Neural progenitor cell (in vitro differentiated cells): ENCODE results near the gene DKK2. TPM values are rescaled to one million over a fixed set of nuclear protein-coding genes. Genes with fewer than 3 reads are reported as not detected.

ENCODE experiments used
- DNase-seq: peaks from one replicate; pipeline ENCODE4 v3.0.0-alpha.2; 2016; ENCODE audit warnings: low spot score
- H2AFZ ChIP-seq: fragments of 200-600 bp; sonication (generic); replicated peaks from 2 replicates; pipeline ENCODE4 v1.6.1; 2016; ENCODE audit warnings: antibody characterized with exemption
- H3F3A ChIP-seq: fragments of 200-600 bp; sonication (generic); 2 replicates; pipeline ENCODE4 v1.6.1; 2016; ENCODE audit warnings: antibody characterized with exemption, low read depth
- H3K27ac ChIP-seq: fragments of 200-600 bp; sonication (generic); 2 replicates; pipeline ENCODE4 v1.5.1; 2016; ENCODE audit warnings: mild to moderate bottlenecking
- H3K27me3 ChIP-seq: fragments of 200-600 bp; sonication (generic); 2 replicates; pipeline ENCODE4 v1.6.1; 2016; ENCODE audit warnings: mild to moderate bottlenecking, moderate library complexity
- H3K36me3 ChIP-seq: fragments of 200-600 bp; sonication (generic); 2 replicates; pipeline ENCODE4 v1.5.1; 2016
- H3K4me1 ChIP-seq: fragments of 200-600 bp; sonication (generic); 2 replicates; pipeline ENCODE4 v1.6.1; 2016; ENCODE audit warnings: mixed run types
- H3K4me2 ChIP-seq: fragments of 200-600 bp; sonication (generic); 2 replicates; pipeline ENCODE4 v1.6.1; 2016
- H3K4me3 ChIP-seq: fragments of 200-600 bp; sonication (generic); 2 replicates; pipeline ENCODE4 v1.5.1; 2016
- H3K79me2 ChIP-seq: fragments of 200-600 bp; sonication (generic); 2 replicates; pipeline ENCODE4 v1.6.1; 2016; ENCODE audit warnings: low read depth
- H3K9ac ChIP-seq: fragments of 200-600 bp; sonication (generic); 2 replicates; pipeline ENCODE4 v1.6.1; 2016
- H3K9me3 ChIP-seq: fragments of 200-600 bp; sonication (generic); 2 replicates; pipeline ENCODE4 v1.5.1; 2016; ENCODE audit warnings: low read depth
- H4K20me1 ChIP-seq: fragments of 200-600 bp; sonication (generic); 2 replicates; pipeline ENCODE4 v1.6.1; 2016; ENCODE audit warnings: low read depth
- H3K27ac Mint-ChIP-seq: 3 replicates; pipeline ENCODE4 v1.8.0; 2021; ENCODE audit warnings: mixed read lengths
- H3K27me3 Mint-ChIP-seq: 2 replicates; pipeline ENCODE4 v1.8.0; 2022; ENCODE audit warnings: low read depth, mild to moderate bottlenecking, inconsistent platforms, moderate library complexity, mixed read lengths; ENCODE audit not compliant: insufficient read depth
- H3K36me3 Mint-ChIP-seq: 3 replicates; pipeline ENCODE4 v1.8.0; 2021; ENCODE audit warnings: mixed read lengths
- H3K4me1 Mint-ChIP-seq: 3 replicates; pipeline ENCODE4 v1.8.0; 2021; ENCODE audit warnings: mixed read lengths
- H3K4me3 Mint-ChIP-seq: 3 replicates; pipeline ENCODE4 v1.8.0; 2021; ENCODE audit warnings: mild to moderate bottlenecking, moderate library complexity, mixed read lengths
- H3K9me3 Mint-ChIP-seq: 3 replicates; pipeline ENCODE4 v1.8.0; 2020; ENCODE audit warnings: mixed read lengths
- CTCF ChIP-seq: fragments of 200-600 bp; sonication (generic); IDR thresholded peaks from 2 replicates; pipeline ENCODE4 v1.5.1; 2017; ENCODE audit warnings: antibody characterized with exemption, mild to moderate bottlenecking
- EZH2 ChIP-seq: fragments of 200-600 bp; sonication (generic); IDR thresholded peaks from 2 replicates; pipeline ENCODE4 v1.6.1; 2017; ENCODE audit warnings: antibody characterized with exemption, mild to moderate bottlenecking, moderate library complexity
- EZH2phosphoT487 ChIP-seq: fragments of 200-600 bp; sonication (generic); IDR thresholded peaks from 2 replicates; pipeline ENCODE4 v1.6.1; 2017; ENCODE audit warnings: antibody characterized with exemption
- total RNA-seq: library from RNA; depleted of rRNA; stranded (reverse); fragments of >200 nt; gene quantifications from 2 replicates; pipeline ENCODE4 v1.2.3, GENCODE V29; 2015; ENCODE audit warnings: low replicate concordance

DKK2 gene
- total RNA-seq, 1 donor from 2014 or later: not detected

DNA sequence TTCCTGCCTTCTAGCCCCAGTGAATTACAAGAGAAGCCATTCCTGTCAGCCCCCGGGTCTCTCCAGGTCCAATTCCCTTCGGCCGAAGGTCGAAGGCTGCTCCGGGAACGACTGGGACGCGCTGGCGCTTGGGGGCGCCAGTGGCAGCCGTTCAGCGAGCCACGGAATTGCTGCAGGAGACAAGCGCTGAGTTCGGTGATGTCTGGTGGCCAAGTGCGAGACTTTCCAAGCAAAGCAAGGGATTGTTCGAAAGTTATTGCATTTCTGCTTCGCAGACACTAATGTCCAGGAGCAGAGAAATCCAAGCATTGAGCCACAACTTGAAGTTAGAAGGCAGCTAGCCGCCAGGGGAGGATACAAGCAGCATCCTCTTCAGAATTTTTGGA, 1.1 kb upstream of the DKK2 start:
- no peak overlapping the region for H3K27ac Mint-ChIP-seq
- H4K20me1 ChIP-seq: peaks cover 10% of the 10 kb centered on the region
- peaks cover 3% of the 10 kb centered on the region for H3K4me1 ChIP-seq
- peak overlapping the region; percentile 94 for H3K4me3 Mint-ChIP-seq
- H3K9me3 ChIP-seq: no peaks in the 10 kb centered on the region
- peak overlapping the region; percentile 95 for H3K4me2 ChIP-seq
- H3K27me3 ChIP-seq: peaks cover 74% of the 10 kb centered on the region
- H2AFZ ChIP-seq: peak overlapping the region; percentile 38
- peak; percentile 83 for DNase-seq
- H3K9ac ChIP-seq: no peak overlapping the region
- H3K4me3 ChIP-seq: peak overlapping the region; percentile 51
- no peaks in the 10 kb centered on the region for H3K36me3 ChIP-seq
- H3K79me2 ChIP-seq: no peaks in the 10 kb centered on the region
- H3K4me1 Mint-ChIP-seq: peaks cover 22% of the 10 kb centered on the region
- TF ChIP-seq EZH2 (no peak), EZH2phosphoT487 (no peak), CTCF (peak; percentile 76)
- H3F3A ChIP-seq: peaks cover 6% of the 10 kb centered on the region
- H3K36me3 Mint-ChIP-seq: no peaks in the 10 kb centered on the region
- H3K27ac ChIP-seq: no peak overlapping the region
- H3K27me3 Mint-ChIP-seq: peaks cover 28% of the 10 kb centered on the region
- H3K9me3 Mint-ChIP-seq: no peaks in the 10 kb centered on the region

- Histone ChIP-seq H3K4me1 (peaks cover 3% of the 10 kb centered on the region), H3K36me3 (no peaks in the 10 kb centered on the region), H3K27ac (no peak overlapping the region), H4K20me1 (peaks cover 10% of the 10 kb centered on the region), H2AFZ (peak overlapping the region; percentile 38), H3F3A (peaks cover 6% of the 10 kb centered on the region), H3K4me2 (peak overlapping the region; percentile 95), H3K9me3 (no peaks in the 10 kb centered on the region), H3K9ac (no peak overlapping the region), H3K4me3 (peak overlapping the region; percentile 51), H3K79me2 (no peaks in the 10 kb centered on the region), H3K27me3 (peaks cover 76% of the 10 kb centered on the region)
- no peaks in the 10 kb centered on the region for H3K36me3 Mint-ChIP-seq
- H3K4me3 Mint-ChIP-seq: peak overlapping the region; percentile 94
- no peak for TF ChIP-seq CTCF
- TF ChIP-seq EZH2: peak; percentile 12
- peak; percentile 42 for TF ChIP-seq EZH2phosphoT487
- H3K4me1 Mint-ChIP-seq: peaks cover 22% of the 10 kb centered on the region
- H3K9me3 Mint-ChIP-seq: no peaks in the 10 kb centered on the region
- H3K27me3 Mint-ChIP-seq: peaks cover 28% of the 10 kb centered on the region
- peak; percentile 31 for DNase-seq
- H3K27ac Mint-ChIP-seq: no peak overlapping the region
Measured at GRCh38 chr4:107036584-107037198, 578 bp upstream of the DKK2 start.

DNA sequence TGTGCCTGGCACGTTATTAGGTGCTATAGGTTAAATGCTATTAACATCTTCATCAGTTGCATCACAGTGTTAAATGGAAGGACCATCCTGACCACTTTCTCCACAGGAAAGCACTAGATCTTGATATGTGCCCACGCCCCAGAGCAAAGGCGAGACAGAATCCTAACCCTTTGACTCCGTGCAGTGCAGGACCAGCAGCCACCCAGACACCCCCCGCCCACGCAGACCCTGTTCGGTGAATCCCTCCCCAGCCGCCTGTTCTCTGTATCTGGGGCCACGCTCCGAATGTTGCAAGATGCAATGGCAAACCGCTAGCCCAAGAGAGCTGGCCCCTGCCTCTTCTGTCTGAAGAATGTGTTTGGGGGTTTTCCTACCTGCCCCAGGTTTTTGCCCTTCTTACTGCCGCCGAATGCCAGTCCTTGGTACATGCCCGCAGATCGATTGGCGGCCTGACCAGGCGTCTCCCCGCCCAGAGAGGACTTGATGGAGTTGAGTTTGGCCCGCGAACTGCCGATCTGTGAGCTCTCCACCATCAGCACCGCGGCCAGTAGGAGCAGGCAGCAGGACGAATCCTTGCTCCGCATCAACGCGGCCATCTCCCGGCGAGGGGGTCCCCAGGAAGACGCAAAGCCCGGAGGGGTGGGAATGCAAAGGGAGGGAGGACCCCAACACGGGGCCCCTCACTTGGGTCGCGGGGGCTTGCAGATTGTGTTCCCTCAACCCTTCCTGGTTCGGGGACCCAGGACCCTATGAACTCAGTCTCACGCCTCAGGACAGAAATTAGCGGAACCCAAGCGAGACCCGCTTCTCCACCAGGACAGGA, 906 bp downstream of the DKK2 start:
- Mint-ChIP-seq H3K9me3 (no peaks in the 10 kb centered on the region), H3K36me3 (no peaks in the 10 kb centered on the region), H3K4me1 (peaks cover 22% of the 10 kb centered on the region), H3K27me3 (peaks cover 28% of the 10 kb centered on the region), H3K4me3 (peak overlapping the region; percentile 94), H3K27ac (no peak overlapping the region)
- Histone ChIP-seq H3K9ac (no peak overlapping the region), H2AFZ (peak overlapping the region; percentile 86), H4K20me1 (peaks cover 10% of the 10 kb centered on the region), H3K79me2 (no peaks in the 10 kb centered on the region), H3K4me1 (peaks cover 3% of the 10 kb centered on the region), H3K9me3 (no peaks in the 10 kb centered on the region), H3F3A (peaks cover 6% of the 10 kb centered on the region), H3K4me3 (peak overlapping the region; percentile 51), H3K27me3 (peaks cover 76% of the 10 kb centered on the region), H3K4me2 (peak overlapping the region; percentile 95), H3K27ac (no peak overlapping the region), H3K36me3 (no peaks in the 10 kb centered on the region)
- TF ChIP-seq EZH2 (peak; percentile 50), CTCF (no peak), EZH2phosphoT487 (no peak)
- peak; percentile 72 for DNase-seq
